Naive B cell (primary cell): Measurements from ENCODE around the gene BIRC5. TPM values are rescaled to one million over a fixed set of nuclear protein-coding genes. Genes with fewer than 3 reads are reported as not detected.

Experiments
- ATAC-seq, 2 donors: fragments of 150-1000 bp; cut with Tn5 transposase; 2 replicates each; pipeline ENCODE4 v1.10.0; 2021; ENCODE audit warnings: low read depth in 2 of 2, mild to moderate bottlenecking in 2 of 2, moderate library complexity in 2 of 2
- DNase-seq: peaks from one replicate; pipeline ENCODE4 v3.0.0; 2022
- H3K27ac Mint-ChIP-seq, 6 donors: one replicate each; pipeline ENCODE4 v1.8.0; 2020 to 2022; ENCODE audit warnings: mild to moderate bottlenecking in 6 of 6, mixed read lengths in 6 of 6, moderate library complexity in 5 of 6, inconsistent platforms in 2 of 6
- H3K27me3 Mint-ChIP-seq, 3 donors: one replicate each; pipeline ENCODE4 v1.8.0; 2021 to 2022; ENCODE audit warnings: mixed read lengths in 3 of 3, mild to moderate bottlenecking in 1 of 3
- H3K36me3 Mint-ChIP-seq, 2 donors: one replicate each; pipeline ENCODE4 v1.8.0; 2020 to 2022; ENCODE audit warnings: mixed read lengths in 2 of 2, inconsistent platforms in 1 of 2, mild to moderate bottlenecking in 1 of 2
- H3K4me1 Mint-ChIP-seq, 3 donors: one replicate each; pipeline ENCODE4 v1.8.0; 2020 to 2022; ENCODE audit warnings: mixed read lengths in 3 of 3, inconsistent platforms in 1 of 3, mild to moderate bottlenecking in 1 of 3, moderate library complexity in 1 of 3
- H3K4me3 Mint-ChIP-seq, 8 donors: one replicate each; pipeline ENCODE4 v1.8.0; 2020 to 2022; ENCODE audit warnings: mild to moderate bottlenecking in 8 of 8, mixed read lengths in 8 of 8, moderate library complexity in 8 of 8, inconsistent platforms in 2 of 8
- H3K9me3 Mint-ChIP-seq, 7 donors: one replicate each; pipeline ENCODE4 v1.8.0; 2020 to 2022; ENCODE audit warnings: mixed read lengths in 7 of 7, mild to moderate bottlenecking in 5 of 7, inconsistent platforms in 2 of 7, moderate library complexity in 1 of 7
- polyA plus RNA-seq, 6 donors: library from polyadenylated mRNA; unstranded; fragments of 300-500 nt; fragmentation: Illumina TruSeq; gene quantifications; one replicate each; pipeline ENCODE4 v1.2.3, GENCODE V29; 2021; ENCODE audit warnings: low read depth in 6 of 6

The BIRC5 gene
- polyA plus RNA-seq, 6 donors from 2014 or later = not detected

DNA sequence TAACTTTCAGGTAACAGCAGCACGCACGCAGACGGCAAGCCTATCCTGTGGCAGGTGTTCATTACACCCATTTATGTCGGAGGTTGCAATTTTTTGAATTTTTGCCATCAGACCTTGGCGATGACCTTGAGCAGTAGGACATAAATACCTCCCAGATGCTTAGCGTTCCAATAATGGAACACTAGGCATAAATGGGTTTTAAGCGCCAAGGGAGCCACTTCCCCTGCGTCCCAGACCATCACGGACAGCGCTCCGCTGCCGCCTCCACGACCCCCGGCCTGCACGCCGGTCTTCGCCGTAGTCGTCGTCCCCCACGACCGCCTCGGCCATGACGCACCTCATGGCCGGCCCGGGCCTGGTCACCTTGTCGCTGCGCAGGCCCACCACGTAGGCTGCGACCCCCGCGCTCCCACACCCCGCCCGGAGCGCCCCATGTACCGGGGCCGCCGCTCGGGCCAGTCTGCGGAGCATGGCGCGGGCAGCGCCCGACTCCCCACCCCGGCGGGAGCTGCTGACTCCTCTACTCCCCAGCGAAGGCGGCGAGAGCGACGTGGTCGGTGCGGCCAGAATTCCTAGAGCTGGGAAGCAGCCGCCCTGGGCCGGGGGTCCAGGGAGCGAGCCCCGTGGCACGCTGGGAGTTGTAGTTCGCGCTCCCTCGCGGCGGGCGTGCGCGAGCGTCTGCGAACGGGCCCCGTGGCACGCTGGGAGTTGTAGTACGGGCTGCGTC, 40.1 kb downstream of the BIRC5 start:
- peak; percentile 69 to 75 for ATAC-seq

GRCh38 chr17:78255029-78255656, 41.1 kb downstream of the BIRC5 start:
- ATAC-seq (no peak), DNase-seq (no peak)
- no peaks in the 10 kb centered on the region for H3K9me3 Mint-ChIP-seq
- peak overlapping the region in 2 of 6 donors; percentile 59 to 79 for H3K27ac Mint-ChIP-seq
- H3K36me3 Mint-ChIP-seq = no peaks in the 10 kb centered on the region
- H3K27me3 Mint-ChIP-seq = peaks cover 0 to 30% (median 20%) of the 10 kb centered on the region in 3 donors
- H3K4me1 Mint-ChIP-seq = peaks cover 42 to 47% (median 45%) of the 10 kb centered on the region in 3 donors
- peak overlapping the region in 7 of 8 donors; percentile 22 to 90 (median 67) for H3K4me3 Mint-ChIP-seq

More for the DNA sequence above, 40.1 kb downstream of the BIRC5 start:
- Mint-ChIP-seq H3K4me1 (peaks cover 38 to 47% (median 45%) of the 10 kb centered on the region in 3 donors), H3K36me3 (no peaks in the 10 kb centered on the region), H3K9me3 (no peaks in the 10 kb centered on the region), H3K4me3 (peak overlapping the region; percentile 50 to 90 (median 82)), H3K27me3 (peaks cover 0 to 22% (median 12%) of the 10 kb centered on the region in 3 donors), H3K27ac (peak overlapping the region in 5 of 6 donors; percentile 33 to 92 (median 69))
- DNase-seq = peak; percentile 74

- Mint-ChIP-seq H3K27ac (peak overlapping the region in 2 of 6 donors; percentile 20 to 29), H3K4me3 (peak overlapping the region in 3 of 8 donors; percentile 28 to 56 (median 50)), H3K36me3 (no peaks in the 10 kb centered on the region), H3K4me1 (peaks cover 36 to 40% (median 39%) of the 10 kb centered on the region in 3 donors), H3K9me3 (no peaks in the 10 kb centered on the region), H3K27me3 (peaks cover 0 to 25% (median 20%) of the 10 kb centered on the region in 3 donors)
- ATAC-seq (no peak), DNase-seq (no peak)
Observed at GRCh38 chr17:78255953-78256706, 42.1 kb downstream of the BIRC5 start.

- Mint-ChIP-seq H3K36me3 (no peaks in the 10 kb centered on the region), H3K27me3 (peaks cover 0 to 25% (median 20%) of the 10 kb centered on the region in 3 donors), H3K4me3 (peak overlapping the region in 1 of 8 donors; percentile 5), H3K9me3 (no peaks in the 10 kb centered on the region), H3K27ac (peak overlapping the region in 3 of 6 donors; percentile 29 to 52 (median 42)), H3K4me1 (peaks cover 28 to 32% (median 31%) of the 10 kb centered on the region in 3 donors)
- no peak for ATAC-seq
- no peak for DNase-seq
Observed at GRCh38 chr17:78256707-78257591, 42.9 kb downstream of the BIRC5 start.

GRCh38 chr17:78257810-78258322, 43.8 kb downstream of the BIRC5 start:
- ATAC-seq (peak; percentile 56 to 66), DNase-seq (peak; percentile 60)
- peaks cover 0 to 25% (median 20%) of the 10 kb centered on the region in 3 donors for H3K27me3 Mint-ChIP-seq
- peaks cover 21 to 23% (median 22%) of the 10 kb centered on the region in 3 donors for H3K4me1 Mint-ChIP-seq
- peak overlapping the region in 5 of 6 donors; percentile 20 to 93 (median 60) for H3K27ac Mint-ChIP-seq
- H3K36me3 Mint-ChIP-seq = no peaks in the 10 kb centered on the region
- H3K9me3 Mint-ChIP-seq = no peaks in the 10 kb centered on the region
- H3K4me3 Mint-ChIP-seq = peak overlapping the region in 5 of 8 donors; percentile 17 to 87 (median 63)

DNA sequence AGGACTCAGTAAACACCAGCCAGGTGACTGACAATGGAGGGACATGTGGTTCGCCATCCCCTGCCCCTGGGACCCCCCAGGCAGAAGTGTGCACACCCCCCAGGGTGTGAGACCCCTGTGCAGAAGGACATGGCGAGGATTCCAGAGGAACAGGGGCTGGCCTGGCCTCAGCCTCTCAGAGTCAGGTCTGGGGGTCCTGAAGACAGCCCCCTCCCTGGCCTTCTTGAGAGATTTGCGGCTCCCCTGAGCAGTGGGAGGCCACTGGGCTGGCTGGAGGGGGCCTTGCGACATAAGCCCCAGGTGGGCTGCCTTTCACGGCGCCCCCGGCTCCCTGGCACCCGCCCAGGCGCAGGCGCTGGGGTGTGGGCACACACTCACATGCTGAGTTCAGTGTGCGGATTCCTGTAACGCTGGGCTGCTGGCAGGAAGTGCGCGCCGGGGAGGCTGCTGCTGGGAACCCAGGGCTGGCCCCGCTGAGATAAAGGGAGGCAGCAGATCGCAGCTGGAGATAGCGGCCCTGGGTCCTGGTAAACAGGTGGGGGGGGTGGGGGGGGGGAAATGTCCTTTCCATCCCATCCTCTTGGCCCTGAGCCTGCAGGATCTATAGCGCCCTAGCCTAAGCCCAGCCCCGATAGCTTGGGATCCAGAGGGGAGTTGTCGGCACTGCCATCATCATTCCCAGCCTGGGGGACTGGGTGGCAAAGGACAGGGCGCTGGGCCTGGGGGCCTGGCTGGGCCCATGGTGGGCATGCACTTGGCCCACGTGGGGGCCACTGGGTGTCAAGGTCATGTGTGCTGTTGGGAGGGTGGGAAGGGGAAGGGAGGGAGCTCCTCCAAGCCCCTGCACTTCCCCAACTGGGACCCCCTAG, 44.5 kb downstream of the BIRC5 start:
- H3K27me3 Mint-ChIP-seq = peaks cover 0 to 25% (median 20%) of the 10 kb centered on the region in 3 donors
- H3K27ac Mint-ChIP-seq = peak overlapping the region in 3 of 6 donors; percentile 52 to 78 (median 60)
- H3K4me3 Mint-ChIP-seq = peak overlapping the region in 4 of 8 donors; percentile 17 to 63 (median 53)
- H3K36me3 Mint-ChIP-seq = no peaks in the 10 kb centered on the region
- peaks cover 18 to 20% (median 19%) of the 10 kb centered on the region in 3 donors for H3K4me1 Mint-ChIP-seq
- peak; percentile 21 to 24 for ATAC-seq
- no peaks in the 10 kb centered on the region for H3K9me3 Mint-ChIP-seq
- no peak for DNase-seq

- ATAC-seq = no peak
- H3K4me1 Mint-ChIP-seq = peaks cover 17 to 20% (median 18%) of the 10 kb centered on the region in 3 donors
- H3K4me3 Mint-ChIP-seq = no peak overlapping the region
- H3K27ac Mint-ChIP-seq = peak overlapping the region in 1 of 6 donors; percentile 80
- no peaks in the 10 kb centered on the region for H3K36me3 Mint-ChIP-seq
- H3K9me3 Mint-ChIP-seq = no peaks in the 10 kb centered on the region
- peaks cover 0 to 25% (median 20%) of the 10 kb centered on the region in 3 donors for H3K27me3 Mint-ChIP-seq
- no peak for DNase-seq
Observed at GRCh38 chr17:78259192-78259554, 45.1 kb downstream of the BIRC5 start.

- Mint-ChIP-seq H3K9me3 (no peaks in the 10 kb centered on the region), H3K27me3 (peaks cover 0 to 14% (median 12%) of the 10 kb centered on the region in 3 donors), H3K4me1 (peaks cover 4 to 8% (median 7%) of the 10 kb centered on the region in 3 donors), H3K27ac (peak overlapping the region in 2 of 6 donors; percentile 34 to 73), H3K4me3 (no peak overlapping the region), H3K36me3 (no peaks in the 10 kb centered on the region)
- DNase-seq = no peak
- ATAC-seq = no peak
Observed at GRCh38 chr17:78263063-78263735, 49.1 kb downstream of the BIRC5 start.

- H3K9me3 Mint-ChIP-seq = no peaks in the 10 kb centered on the region
- no peaks in the 10 kb centered on the region for H3K36me3 Mint-ChIP-seq
- DNase-seq = no peak
- H3K27me3 Mint-ChIP-seq = peaks cover 0 to 9% (median 8%) of the 10 kb centered on the region in 3 donors
- H3K4me1 Mint-ChIP-seq = peaks cover 0 to 4% (median 4%) of the 10 kb centered on the region in 3 donors
- no peak for ATAC-seq
- no peak overlapping the region for H3K27ac Mint-ChIP-seq
- no peak overlapping the region for H3K4me3 Mint-ChIP-seq
Observed at GRCh38 chr17:78263736-78264340, 49.8 kb downstream of the BIRC5 start.

- Mint-ChIP-seq H3K4me1 (peaks cover 0 to 4% (median 4%) of the 10 kb centered on the region in 3 donors), H3K27me3 (peaks cover 0 to 7% (median 6%) of the 10 kb centered on the region in 3 donors), H3K4me3 (no peak overlapping the region), H3K9me3 (no peaks in the 10 kb centered on the region), H3K27ac (peak overlapping the region in 2 of 6 donors; percentile 19 to 29), H3K36me3 (no peaks in the 10 kb centered on the region)
- DNase-seq (no peak), ATAC-seq (no peak)
Observed at GRCh38 chr17:78264590-78264989, 50.5 kb downstream of the BIRC5 start.

- DNase-seq (no peak), ATAC-seq (no peak)
- Mint-ChIP-seq H3K36me3 (no peaks in the 10 kb centered on the region), H3K9me3 (no peaks in the 10 kb centered on the region), H3K4me1 (peaks cover 0 to 4% (median 0%) of the 10 kb centered on the region in 3 donors), H3K27ac (no peak overlapping the region), H3K27me3 (peaks cover 0 to 3% (median under 1%) of the 10 kb centered on the region in 3 donors), H3K4me3 (no peak overlapping the region)
Observed at GRCh38 chr17:78265121-78265520, 51.1 kb downstream of the BIRC5 start.
